ENCODE data around the gene UQCRQ.
"Not testable (repeated sequence)": the region's sequence is repeated elsewhere in the genome, so short reads cannot be mapped to it uniquely, and the experiment has no call there.

UQCRQ gene

DNA sequence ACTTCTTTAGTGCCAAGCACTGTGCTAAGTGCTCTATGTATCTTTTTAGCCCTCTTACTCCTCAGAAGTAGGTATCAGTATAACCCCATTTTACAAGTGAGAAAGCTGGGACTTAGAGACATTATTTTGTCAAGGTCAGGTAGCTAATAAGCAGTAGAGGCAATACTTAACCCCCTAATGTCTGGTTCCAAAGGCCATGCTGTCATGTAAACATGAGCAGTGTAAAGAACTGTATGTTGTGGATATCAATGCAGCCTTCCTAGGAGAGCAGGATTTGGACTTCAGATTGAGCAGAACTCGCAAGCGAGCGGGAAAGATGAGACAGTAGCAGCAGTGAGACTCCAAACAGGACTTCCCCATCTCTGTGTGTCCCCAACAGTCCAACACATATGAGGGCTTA lies 32.4 kb upstream of the UQCRQ start:
- no peak for DNase-seq

DNA sequence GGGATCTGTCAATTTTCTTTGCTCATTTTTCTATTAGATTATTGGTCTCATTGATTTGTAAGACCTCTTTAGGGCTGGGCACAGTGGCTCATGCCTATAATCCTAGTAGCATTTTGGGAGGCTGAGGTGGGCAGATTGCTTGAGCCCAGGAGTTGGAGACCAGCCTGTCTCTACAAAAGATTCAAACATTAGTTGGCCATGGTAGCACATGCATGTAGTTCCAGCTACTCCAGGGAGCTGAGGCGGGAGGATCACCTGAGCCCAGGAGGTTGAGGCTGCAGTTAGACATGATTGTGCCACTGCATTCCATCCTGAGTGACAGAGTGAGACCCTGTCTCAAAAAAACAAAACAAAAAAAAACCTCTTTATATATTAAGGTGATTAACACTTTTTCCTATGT lies 29.6 kb upstream of the UQCRQ start:
- no peak for DNase-seq

GRCh38 chr5:132837868-132838267 lies 28.6 kb upstream of the UQCRQ start:
- DNase-seq: no peak

- DNase-seq: no peak
Observed at GRCh38 chr5:132838516-132839282, 27.7 kb upstream of the UQCRQ start.

DNA sequence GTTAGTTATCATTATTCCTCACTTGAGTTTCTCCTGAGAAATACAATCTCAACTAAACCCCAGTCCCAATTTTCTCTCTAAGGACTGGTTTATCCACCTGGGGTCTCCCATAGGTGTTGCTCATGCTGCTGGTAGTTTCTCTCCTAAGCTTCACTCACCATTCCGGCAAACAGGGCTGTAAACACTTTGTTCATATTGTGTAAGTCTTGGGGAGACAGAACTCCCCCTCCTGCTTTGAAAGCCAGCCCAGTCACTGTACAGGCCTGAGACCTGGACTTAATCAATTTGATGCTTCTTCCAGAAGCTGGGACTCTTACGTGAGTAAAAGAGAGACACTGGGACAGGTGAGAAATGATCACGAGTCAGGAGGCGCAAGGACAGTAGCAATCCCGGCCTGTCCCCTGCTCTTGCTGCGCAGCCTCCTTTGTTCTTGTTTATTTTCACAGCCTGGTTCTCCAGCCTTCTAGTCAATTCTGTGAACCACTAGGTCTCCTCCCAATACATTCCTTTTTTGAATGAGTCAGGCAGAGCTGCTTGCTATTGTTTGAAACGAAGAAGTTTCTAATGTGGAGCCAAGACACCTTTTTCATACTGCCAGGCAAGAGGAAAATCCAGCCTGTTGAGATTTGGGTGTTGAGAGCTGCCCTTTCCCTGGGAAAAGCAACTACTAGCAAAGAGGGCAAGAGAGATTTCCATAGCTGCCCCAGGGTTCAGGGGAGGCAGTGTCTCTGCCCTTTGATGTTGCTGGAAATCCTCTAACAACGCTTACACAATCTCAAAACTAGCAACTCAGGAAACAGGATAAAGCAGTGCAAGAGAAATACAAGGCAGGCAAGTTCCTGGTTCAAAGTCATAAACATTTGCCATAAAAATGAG lies 26.8 kb upstream of the UQCRQ start:
- no peak for DNase-seq

- no peak for DNase-seq
Observed at GRCh38 chr5:132840313-132840712, 26.1 kb upstream of the UQCRQ start.

DNA sequence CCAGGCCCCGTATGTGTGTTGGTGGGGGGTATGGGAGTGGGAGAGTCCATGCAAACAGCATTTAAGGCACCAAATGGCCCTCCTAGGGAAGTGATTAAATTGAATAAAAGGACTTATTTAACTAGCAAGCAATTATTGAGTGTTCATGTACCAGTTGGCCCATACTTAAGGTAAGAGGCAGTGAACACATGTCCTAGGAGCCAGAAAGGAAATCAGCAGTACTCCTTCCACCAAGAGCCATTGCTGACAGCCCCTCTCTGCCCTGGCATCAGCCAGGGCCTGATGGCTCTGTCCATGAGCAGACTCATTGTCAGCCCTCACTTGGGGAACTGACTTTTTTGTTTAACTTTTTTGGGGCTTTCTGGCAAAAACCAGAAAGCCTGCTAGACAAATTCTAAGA lies 25.5 kb upstream of the UQCRQ start:
- no peak for DNase-seq

DNA sequence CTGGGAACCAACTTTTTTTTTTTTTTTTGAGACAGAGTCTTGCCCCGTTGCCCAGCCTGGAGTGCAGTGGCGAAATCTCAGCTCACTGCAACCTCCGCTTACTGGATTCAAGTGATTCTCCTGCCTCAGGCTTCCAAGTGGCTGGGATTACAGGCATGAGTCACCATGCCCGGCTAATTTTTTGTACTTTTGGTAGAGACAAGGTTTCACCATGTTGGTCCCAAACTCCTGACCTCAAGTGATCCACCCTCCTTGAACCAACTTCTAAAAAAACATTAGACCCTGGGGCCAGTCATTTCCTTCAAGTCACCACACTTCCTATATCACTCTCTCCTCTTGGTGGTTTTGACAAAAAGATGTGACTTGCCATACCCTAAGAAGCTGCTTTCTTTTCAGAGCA lies 25.1 kb upstream of the UQCRQ start:
- DNase-seq: no peak

DNA sequence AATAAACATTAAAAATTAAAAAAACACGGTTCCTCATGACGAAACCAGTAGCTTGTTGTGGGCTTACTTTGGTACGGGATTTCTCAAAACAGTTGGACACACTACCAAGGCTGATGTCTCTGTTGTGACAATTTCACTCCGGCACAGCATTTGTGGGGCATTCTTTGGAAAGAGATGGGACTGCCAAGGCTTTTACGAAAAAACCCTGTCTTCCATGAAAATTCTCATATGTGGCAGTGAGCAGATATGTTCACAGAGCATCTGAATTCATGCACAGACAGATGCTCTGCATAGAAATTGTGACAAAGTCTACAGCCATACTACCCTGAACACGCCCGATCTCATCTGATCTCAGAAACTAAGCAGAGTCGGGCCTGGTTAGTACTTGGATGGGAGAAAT lies 18.2 kb upstream of the UQCRQ start:
- DNase-seq: no peak

DNA sequence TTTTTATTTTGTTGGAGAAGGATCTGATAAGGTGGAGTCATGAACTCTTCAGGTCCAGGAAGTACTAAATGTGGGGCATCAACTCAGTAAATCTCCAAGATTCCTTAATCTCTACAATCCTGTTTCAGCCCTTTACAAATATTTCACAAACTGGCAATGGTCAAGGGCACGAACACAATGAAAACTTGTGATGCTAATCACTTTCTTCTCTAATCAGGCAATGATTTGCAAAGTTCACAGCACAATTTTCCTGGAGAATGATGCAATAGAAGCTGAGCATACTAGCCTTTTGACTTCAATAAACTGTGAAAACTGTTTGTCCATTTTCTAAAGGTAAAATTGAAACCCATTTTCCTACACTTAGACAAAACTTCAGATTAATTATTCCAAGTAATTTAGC lies 17.1 kb upstream of the UQCRQ start:
- DNase-seq: no peak

- DNase-seq: no peak
Observed at GRCh38 chr5:132850066-132850465, 16.4 kb upstream of the UQCRQ start.

GRCh38 chr5:132853323-132853722 lies 13.1 kb upstream of the UQCRQ start:
- no peak for DNase-seq

DNA sequence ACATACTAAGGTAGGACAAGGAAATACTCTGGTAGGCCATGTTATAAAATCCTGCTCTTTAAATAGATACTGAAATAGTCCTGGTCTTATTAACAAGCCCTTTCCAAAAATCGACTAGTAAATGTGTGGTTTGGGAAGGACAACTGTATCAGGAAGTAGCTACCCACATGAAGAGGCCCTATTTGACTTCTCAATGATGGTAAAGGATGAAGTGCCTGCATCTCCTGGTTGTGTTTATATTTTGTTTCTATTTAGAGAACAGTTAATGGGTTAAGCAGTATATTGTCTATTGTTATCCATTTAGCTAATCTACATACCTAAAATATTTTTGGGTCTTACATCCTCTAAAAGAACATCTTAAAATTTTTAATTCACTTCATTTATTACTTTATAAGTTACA lies 12.7 kb upstream of the UQCRQ start:
- DNase-seq: no peak

DNA sequence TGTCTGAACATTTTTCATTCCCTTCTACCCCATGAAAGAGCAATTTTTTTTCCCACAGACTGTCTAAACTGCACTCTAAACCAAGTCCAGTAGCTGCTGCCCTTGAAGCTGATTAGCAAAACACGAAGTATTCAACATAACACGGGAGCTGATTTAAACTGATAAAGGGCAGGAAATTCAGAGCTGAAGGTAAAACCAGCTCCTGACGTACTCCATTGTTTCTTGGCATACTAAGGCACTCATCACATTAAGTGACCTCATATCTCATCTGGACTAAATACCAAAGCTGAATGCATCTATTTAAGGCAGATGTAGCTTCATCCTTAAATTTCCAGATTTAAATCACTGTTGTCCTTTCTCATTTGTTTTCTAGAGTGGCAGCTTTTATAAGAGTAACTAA lies 12.1 kb upstream of the UQCRQ start:
- DNase-seq: no peak

- not testable (repeated sequence) for DNase-seq
Observed at GRCh38 chr5:132854992-132855391, 11.4 kb upstream of the UQCRQ start.

- DNase-seq: no peak
Observed at GRCh38 chr5:132856011-132856410, 10.4 kb upstream of the UQCRQ start.

GRCh38 chr5:132859889-132860437 lies 6.5 kb upstream of the UQCRQ start:
- DNase-seq: no peak

DNA sequence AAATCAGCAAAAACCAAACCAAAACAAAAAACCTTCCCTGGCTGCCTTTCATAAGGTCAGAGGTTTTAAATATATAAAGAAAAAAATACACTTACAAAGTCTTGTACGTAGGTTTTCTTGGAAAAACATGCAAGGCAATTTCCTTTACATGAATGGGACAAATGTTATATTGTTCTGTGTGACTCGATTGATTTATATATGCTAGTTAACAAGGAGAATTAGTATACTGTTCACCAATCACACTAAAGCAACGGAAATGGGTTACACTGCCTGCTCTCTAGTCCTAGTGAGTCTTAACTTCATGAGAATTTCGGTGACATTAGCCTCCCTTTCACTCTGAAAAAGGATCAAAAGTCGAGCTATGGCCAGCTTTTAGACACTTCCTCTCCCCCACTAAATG lies 5.7 kb upstream of the UQCRQ start:
- no peak for DNase-seq

DNA sequence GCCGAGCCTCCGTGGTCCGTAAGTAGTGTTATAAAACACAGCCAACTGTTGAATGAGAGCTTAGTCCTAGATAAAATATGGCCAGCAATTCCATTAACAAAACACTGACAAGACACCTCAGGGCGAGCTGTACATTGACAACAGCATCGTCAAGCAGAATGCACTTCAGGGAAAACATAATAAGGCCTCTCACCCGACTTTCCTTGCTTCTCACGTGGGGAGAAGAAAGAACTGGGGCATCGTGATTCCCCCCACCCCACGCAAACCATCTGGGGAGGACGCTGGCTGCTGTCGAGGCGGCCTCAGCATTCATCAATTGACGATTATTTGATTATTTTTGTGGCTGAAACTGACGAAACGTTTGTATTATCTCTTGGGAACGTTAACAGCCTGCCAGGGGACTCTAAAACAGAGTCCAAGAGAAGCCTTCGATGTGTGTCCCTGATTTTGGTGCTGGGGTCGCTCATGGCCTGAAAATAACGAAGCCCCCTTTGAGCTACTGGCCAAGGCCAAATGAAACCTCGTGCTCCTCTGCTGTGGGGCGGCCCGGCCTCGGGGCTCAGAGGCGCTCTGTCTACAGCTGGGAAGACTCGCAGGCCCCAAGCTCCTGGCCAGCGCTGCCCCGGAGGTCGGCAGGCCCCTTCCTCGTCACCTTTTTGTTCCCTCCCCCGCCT lies 637 bp upstream of the UQCRQ start:
- DNase-seq: no peak

DNA sequence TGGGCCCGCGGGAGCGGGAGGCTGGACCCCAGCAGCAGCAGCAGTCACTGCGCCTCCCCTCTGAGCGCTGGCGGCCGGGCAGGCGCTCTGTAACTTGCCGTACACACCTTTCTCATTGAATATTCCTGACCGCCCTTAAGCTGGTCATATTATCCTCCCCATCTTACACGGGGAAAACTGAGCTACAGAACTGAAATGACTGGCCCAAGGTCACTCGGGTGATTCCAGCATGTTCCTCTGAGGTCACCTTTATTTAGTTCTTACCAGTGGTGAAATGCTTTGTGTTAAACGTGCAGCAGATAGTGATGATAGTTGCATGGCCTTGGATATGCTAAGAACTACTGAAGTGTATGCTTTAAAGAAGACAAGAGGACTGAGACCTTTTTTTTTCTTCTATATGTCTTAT lies 607 bp downstream of the UQCRQ start:
- DNase-seq: no peak

GRCh38 chr5:132868754-132869153 lies 2.3 kb downstream of the UQCRQ start:
- no peak for DNase-seq

- no peak for DNase-seq
Observed at GRCh38 chr5:132870801-132871200, 4.4 kb downstream of the UQCRQ start.

DNA sequence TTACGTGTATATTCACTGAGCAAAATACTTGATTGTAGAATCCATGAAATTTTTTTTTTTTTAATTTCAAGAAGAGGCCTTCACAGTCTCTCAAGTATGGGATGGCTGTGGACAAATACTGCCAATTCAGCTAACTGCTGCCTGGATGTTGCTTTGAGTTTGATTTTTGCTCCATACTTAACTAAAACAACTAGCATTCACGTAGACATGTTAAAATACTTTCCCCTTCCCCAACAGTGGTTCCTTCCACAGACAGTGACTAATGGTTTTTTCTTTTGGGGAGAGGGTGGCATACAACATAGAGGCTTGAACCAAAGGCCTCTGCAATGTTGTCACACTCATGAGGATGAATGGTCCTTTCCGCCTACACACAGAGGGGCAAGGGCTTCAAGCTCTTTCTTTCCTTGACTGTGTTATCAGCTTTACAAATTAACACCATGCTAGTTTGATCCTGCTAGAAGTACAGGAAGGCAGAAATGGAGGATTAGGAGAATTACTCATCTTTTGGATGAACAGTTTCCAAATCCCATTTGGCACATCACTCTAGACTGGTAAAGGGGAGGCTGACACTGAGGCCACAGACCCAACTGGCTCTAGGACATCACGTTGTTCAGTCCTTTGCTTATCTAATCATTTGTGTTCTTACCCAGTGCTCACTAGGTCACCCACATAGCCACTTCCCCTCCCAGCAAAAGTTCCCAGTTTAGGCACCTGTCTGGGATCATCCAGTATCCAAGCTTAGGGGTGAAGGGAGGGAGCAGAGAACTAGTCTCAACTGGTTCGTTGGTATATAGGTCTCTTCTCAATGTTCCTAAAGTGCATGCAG lies 5.2 kb downstream of the UQCRQ start:
- no peak for DNase-seq

Measured in activated CD4-positive, alpha-beta T cell treated with anti-CD3 and anti-CD28 coated beads, Interleukin-2, amount 50 U/mL, for 1 hour (primary cell).